Fibroblast of skin of left biceps (primary cell): ENCODE results near the gene CST7.
"Not testable (repeated sequence)": the region's sequence is repeated elsewhere in the genome, so short reads cannot be mapped to it uniquely, and the experiment has no call there.

Experiments
- DNase-seq, 2 experiments: peaks; one replicate each; pipeline ENCODE4 v3.0.0-alpha.2; 2013; ENCODE audit warnings: low read depth in 2 of 2

Gene CST7

DNA sequence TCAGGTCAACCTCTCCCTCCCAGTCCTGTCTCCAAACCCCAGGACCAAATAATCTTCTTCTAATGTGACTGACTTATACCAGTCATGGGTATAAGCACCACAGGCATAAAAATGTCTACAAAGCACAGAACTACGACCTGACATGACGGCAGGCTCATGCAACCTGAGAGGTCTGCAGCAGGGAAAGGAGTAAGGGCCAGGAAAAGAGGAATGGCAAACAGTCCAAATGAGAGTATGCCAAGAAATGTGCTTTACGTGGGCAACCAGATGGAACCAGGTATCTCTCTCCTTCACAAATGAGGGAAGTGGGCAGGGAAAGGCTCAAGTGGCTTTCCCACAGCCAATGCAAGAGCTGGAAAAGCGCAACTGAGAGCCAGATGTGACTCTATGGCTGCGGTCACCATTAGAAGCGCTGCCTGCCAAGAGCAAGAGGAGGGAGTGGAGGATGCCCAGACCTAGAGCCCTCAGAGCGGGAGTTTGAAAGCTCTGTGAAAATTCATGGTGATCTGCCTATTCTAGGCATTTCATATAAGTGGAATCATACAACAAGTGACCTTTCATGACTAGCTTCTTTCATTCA is 37.5 kb downstream of the CST7 start:
- no peak for DNase-seq

DNA sequence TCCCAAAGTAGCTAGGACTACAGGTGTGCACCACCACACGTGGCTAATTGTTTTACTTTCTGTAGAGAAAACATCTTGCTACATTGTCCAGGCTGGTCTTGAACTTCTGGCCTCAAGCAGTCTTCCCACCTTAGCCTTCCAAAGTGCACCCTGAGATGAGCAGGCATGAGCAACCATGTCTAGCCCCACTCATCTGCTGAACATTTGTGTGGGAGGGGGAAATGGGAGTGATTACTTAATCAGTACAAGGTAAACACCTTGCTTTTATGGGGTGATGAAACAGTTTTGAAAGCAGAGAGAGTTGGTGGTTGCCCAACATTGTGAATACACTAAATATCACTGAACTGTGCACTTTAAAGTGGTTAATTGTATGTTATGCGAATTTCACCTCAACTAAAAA is 38.2 kb downstream of the CST7 start:
- DNase-seq: no peak

GRCh38 chr20:24987873-24988835 is 39.1 kb downstream of the CST7 start:
- DNase-seq: no peak

GRCh38 chr20:24989162-24989561 is 40.1 kb downstream of the CST7 start:
- DNase-seq: no peak

- no peak for DNase-seq
These were observed 41.8 kb downstream of the CST7 start for GRCh38 chr20:24990810-24991252.

DNA sequence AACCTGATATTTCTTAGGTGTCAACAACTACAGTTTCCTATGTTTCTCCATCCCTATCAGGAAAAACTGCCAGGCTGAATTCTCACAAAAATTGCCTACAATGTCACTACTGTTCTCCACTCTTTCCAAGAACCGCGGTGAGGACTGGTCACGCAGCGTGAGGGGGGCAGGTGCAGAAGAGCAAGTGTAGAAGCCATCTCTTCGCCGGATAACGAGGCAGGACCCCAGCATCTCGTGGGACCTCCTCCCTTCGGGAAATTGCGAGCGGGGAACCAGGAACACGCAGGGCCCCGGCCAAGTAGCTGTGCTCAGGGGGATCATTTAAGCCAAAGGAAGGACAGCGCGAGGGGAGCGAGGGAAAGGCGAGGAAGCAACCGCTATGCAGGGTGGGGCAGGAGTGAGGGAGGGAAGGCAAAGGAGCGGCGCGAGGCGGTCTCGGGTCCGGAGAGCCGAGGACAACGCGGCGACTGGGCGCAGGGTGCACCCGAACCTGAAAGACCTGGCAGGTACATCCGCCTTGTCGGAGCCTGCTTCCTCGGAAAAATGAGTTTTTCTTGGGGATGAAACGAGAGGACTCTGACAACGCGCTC is 42.9 kb downstream of the CST7 start:
- no peak for DNase-seq

DNA sequence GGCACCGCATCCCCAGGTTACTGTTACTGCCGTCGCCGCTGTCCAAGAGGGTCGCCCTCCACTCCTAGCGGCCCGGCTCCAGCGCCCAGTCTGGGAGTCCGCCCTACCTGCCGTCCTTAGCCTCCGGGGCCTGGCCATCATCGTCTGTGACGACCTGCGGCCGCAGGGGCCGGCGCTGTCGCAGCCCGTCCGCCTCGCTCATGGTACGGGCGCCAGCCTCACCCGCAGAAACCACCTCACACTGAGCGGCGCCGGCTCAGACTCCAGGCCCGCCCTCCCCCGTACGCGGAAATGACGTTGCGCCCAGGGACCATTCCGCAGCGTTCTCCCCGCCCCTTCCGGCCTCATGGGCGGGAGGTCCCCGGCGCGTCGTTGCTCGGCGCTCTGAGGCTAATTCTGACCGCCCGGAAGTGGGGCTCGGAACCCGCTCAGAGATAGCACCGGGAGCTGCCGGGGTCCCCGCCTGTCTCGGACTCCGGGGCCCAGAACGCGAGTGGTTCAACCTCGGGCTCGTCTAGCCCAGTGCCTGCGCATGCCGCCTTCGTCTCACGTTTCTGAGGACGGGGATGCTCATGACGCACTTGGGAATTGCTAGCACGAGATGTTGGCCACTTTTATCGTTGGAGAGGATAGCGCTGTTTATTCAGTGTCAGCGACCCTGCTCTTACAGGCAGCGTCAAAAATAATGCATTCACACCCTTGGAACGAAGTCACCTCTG is 43.6 kb downstream of the CST7 start, which contains the start of gene APMAP:
Gene APMAP, minus strand, starts transcription at position 265 of the 719 bp plus-strand sequence. Its CDS starts 63 bp downstream, at position 202.
- DNase-seq: peak; percentile 63 to 71

DNA sequence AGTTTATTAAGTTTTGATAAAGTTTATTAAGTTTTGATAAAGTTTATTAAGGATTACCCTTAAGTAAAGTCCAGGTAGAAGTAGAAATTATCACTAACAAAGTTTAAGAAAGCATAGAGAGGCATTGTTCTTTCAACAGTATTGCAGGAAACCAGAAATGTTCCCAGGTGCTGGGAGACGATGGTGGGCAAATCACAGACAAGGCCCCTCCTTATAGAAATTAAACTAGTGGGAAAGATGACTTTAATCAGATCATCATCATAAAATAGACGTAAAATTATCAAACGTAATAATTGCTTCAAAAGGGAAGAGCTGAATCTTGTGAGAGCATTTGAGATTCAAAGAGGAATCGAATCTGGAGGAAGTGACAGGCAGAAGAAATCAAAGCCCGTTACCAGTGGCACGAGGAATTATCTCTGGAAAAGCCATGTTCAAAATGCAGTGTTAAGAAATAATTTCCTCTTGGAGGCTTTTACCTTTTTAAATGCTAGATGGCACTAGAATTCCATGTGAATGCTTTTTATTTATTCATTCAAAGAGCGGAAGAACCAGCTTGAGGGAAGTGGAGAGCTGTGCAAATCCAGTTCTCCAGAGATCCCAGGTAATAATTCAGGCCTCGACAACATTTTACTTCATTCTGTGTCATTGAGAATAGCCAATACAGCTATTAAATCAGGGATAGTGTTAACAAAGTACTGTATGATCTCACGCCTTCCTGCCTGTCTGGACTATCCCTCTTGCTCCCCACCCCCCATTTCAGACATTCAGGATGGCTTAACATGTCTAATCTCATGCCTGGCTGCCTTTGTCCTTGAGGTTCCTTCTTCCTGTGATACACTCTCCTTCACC is 44.5 kb downstream of the CST7 start:
- peak; percentile 12 to 25 for DNase-seq

GRCh38 chr20:24994186-24994465 is 45.1 kb downstream of the CST7 start:
- DNase-seq: no peak

GRCh38 chr20:24994470-24995368 is 45.6 kb downstream of the CST7 start:
- DNase-seq: peak; percentile 26 to 40

- DNase-seq: no peak
These were observed 46.8 kb downstream of the CST7 start for GRCh38 chr20:24995741-24996448.

- no peak for DNase-seq
These were observed 47.6 kb downstream of the CST7 start for GRCh38 chr20:24996449-24997377.

DNA sequence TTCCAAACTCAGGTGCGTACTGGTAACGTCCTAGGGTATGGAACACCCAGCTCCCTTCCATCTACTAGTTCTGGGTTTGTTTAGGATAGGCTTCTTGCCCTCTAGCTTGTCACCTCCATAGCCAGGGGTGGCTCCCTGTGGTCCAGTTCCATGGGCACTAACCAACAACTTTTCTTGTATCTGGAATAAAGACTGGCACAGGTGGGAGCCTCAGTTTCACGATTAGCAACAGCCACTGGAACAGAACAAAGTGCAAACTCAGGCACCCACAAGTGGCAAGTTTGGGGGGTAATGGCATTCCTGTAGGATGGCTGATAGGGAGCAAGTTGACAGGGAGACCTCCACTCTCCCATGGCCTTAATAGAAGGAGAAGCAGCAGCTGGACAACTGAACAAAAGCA is 49.1 kb downstream of the CST7 start:
- DNase-seq: no peak

DNA sequence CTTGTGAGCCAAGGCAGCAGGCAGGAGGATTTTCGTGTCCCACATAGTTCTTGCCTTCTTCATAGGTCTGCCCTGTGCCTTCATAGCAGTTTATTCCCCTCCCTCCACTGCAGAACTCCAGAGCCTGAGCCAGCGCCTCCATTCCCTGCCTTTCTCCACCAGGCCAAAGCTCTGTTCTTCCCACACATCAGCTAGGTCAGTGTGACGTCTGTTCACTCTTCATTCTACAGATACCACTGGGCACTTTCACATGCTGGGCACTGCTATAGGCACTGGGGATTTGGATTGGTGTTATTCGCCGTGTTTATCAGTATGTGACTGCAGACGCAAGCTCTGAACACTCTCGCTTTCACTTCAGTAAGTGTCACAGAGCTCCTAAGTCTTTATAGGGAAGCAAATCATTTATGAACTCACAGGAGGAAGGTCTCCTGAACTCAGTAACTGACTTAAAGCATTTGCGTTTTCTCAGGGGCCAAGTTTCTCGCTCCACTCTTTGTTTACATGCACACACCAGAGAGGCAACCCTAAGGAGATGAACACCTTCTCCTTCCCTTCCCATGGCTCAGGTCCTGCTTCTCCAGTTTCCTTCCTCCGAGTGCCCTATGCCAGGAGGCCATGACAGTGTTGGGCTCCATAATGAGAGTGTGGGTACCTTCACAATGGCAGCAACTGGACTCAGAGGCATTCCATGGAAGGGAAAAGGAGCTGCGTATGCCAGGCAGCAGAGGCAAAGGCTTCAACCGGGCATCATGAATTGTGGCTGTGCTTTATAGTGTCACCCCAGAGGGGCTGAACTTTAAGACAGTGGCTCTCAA is 49.8 kb downstream of the CST7 start:
- DNase-seq: no peak

DNA sequence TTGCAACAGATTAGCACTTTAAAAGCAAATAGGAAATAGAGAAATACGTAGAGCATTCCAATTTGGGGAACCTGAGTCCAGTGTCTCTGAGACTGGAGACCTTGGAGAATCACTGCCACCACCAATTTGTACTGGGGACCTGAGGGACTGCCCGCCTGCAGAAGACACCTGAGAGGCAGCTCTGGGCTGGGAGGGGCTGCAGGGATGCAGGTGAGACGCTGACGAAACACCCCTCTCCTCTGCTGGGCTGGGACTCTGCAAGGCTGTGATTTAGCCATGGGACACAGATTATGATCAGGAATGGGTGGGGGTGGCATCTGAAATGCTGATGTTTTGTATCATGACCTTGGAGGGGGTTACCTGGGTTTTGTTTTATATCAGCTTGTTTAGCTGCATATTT is 50.5 kb downstream of the CST7 start:
- DNase-seq: no peak

GRCh38 chr20:25000268-25000801 is 51.3 kb downstream of the CST7 start:
- DNase-seq: peak; percentile 78 to 83

DNA sequence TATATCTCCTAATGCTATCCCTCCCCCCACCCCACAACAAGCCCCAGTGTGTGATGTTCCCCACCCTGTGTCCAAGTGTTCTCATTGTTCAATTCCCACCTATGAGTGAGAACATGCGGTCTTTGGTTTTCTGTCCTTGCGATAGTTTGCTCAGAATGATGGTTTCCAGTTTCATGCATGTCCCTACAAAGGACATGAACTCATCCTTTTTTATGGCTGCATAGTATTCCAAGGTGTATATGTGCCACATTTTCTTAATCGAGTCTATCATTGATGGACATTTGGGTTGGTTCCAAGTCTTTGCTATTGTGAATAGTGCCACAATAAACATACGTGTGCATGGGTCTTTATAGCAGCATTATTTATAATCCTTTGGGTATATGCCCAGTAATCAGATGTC is 52.3 kb downstream of the CST7 start:
- not testable (repeated sequence) for DNase-seq
